Dedifferentiated amniotic fluid mesenchymal stem cell (primary cell): Measurements from ENCODE around the gene TP53BP1.

Experiments
- DNase-seq: peaks from one replicate; pipeline ENCODE4 v3.0.0-alpha.2; 2016; ENCODE audit errors: extremely low spot score

The TP53BP1 gene, protein sequence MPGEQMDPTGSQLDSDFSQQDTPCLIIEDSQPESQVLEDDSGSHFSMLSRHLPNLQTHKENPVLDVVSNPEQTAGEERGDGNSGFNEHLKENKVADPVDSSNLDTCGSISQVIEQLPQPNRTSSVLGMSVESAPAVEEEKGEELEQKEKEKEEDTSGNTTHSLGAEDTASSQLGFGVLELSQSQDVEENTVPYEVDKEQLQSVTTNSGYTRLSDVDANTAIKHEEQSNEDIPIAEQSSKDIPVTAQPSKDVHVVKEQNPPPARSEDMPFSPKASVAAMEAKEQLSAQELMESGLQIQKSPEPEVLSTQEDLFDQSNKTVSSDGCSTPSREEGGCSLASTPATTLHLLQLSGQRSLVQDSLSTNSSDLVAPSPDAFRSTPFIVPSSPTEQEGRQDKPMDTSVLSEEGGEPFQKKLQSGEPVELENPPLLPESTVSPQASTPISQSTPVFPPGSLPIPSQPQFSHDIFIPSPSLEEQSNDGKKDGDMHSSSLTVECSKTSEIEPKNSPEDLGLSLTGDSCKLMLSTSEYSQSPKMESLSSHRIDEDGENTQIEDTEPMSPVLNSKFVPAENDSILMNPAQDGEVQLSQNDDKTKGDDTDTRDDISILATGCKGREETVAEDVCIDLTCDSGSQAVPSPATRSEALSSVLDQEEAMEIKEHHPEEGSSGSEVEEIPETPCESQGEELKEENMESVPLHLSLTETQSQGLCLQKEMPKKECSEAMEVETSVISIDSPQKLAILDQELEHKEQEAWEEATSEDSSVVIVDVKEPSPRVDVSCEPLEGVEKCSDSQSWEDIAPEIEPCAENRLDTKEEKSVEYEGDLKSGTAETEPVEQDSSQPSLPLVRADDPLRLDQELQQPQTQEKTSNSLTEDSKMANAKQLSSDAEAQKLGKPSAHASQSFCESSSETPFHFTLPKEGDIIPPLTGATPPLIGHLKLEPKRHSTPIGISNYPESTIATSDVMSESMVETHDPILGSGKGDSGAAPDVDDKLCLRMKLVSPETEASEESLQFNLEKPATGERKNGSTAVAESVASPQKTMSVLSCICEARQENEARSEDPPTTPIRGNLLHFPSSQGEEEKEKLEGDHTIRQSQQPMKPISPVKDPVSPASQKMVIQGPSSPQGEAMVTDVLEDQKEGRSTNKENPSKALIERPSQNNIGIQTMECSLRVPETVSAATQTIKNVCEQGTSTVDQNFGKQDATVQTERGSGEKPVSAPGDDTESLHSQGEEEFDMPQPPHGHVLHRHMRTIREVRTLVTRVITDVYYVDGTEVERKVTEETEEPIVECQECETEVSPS (N-terminal part only)

DNA sequence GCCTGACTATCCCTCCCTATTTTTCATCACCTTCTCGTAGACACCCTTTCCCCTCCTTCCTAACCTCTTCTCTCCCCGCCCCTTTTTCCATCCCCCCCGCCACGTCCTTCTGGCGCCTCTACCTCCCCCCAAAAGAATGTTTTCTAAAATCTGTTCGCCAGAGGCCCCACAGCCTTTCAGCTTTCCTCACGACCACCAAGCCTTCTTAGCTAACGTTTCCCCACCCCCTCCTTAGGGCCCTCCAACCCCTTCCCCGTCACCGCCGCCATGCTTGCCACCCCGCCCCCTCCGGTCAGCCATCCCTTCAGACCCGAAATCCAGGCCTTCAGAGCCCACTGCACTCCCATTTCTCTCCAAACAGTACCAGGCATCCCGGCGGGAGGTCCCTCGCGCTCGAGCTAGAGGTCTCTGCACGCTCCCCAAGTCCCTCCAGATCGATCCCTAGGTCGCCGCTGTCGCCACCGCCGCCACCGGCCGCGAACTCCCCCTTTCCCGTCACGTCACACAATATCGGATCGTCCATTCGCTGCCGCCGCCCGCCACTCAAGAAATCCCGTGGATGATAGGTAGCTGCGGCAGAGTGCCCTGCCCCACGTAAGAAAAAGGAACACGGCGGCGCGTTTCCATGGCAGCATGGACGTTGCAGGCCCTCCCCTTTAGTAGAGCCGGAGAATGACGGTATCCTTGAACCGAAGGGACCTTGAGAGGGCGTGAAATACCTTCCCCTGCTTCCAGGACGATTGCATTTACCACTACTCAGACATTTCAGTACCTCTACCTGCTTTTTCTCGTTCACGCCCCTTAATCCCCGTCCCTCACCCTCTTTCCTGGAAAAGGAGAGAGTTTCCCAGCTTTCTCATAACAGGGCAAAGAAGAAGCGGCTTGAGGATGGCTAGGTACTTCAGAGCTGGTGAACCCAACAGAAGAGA lies at the start of gene TP53BP1:
TSS of gene TP53BP1 (minus strand) at position 484 of the 929 bp plus-strand sequence. CDS start at position 371, 113 bp downstream.
- DNase-seq: peak; percentile 94

DNA sequence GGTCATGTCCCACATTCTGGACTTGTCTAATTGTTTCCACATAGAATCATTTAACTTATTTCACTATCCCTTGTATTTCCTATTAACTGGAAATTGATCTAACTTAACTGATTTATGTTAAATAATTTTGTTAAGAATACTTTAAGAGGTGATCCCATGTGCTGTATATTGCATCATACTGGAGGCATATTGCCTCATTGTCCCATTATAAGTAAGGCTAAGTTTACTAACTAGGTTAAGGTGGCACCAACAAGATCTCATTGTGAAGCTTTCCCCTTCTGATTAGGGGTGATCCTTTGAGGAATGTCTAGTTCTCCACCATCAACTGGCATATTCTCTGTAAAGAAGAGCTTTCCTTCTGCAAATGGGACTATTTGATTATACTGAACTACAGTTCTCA lies 48.8 kb upstream of the TP53BP1 start:
- DNase-seq: no peak

DNA sequence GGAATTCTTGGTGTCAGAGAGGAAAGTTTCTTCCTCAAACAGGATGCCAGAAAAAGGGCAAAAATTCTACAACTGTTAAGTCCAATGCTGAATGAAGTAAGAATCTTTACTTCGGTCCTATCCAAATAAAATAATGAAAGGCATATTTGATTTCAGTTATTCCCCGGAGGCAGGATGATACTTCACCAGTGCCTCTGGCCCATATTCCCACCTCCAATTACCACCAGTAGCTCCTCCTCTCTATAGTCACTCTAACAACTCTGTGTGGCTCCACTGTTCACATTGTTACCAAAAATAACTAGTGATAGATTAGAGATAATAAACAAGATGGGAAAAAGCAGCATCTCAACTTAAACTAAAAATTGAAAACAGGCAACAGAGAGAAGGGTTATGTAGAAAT lies 45.1 kb upstream of the TP53BP1 start:
- no peak for DNase-seq

DNA sequence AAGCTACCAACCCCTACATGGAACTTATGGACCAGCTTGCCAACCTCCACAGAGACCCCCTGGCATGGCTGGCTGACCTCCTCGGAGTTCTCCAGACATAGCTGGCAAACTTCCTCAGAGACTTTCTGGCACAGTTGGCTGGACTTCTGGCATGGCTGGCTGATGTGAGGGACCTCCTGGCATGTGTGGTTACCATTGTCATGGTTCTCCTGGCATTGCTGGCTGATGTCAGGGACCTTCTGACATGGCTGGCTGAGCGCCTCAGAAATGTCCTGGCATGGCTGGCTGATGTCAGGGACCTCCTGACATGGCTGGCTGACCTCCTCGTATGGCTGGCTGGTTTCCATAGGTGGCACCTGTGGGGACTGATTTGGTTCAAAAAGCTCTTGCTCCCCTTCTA lies 41.9 kb upstream of the TP53BP1 start:
- no peak for DNase-seq

DNA sequence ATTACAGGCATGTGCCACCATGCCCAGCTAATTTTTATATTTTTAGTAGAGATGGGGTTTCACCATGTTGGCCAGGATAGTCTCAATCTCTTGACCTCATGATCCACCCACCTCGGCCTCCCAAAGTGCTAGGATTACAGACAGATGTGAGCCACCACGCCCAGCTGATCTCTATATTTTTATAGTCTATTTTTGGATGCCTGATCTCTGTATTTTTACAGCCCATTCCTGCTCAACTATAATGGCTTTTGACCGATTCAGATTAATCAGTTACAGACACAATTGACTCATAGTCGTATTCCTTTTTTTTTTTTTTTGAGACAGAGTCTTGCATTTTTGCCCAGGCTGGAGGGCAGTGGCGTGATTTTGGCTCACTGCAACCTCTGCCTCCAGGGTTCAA lies 39.9 kb upstream of the TP53BP1 start:
- peak; percentile 28 for DNase-seq

DNA sequence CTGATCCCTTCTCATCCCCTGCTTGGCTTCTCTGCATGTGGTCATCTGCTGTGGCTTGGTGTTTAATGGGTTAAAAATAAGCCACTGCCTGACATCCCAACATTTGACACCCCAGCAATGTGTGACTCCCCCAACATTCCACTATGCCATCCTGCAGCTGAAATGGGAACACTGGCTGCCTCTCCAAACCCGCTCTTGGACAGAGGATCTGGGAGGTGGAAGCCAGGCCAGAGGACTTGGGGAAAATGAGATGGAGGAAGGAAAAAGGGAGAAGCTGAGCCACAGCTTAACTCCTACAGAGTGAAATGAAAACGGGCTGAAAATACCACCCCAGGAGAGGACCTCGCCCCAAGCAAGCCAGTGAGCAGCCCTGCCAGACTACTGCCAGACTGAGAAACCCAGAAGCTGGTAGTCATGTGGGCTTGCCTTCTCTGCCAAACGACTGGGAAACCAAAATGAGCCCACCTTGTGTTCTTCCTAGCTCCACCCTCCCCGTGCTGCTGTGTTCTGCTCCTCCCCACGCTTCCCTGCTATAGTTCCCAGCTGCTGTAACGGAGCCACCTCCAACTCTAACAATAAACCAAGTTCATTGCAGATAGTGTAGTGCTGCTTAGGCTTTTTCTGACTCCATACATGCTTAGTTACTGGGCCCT lies 38.2 kb upstream of the TP53BP1 start:
- DNase-seq: no peak

DNA sequence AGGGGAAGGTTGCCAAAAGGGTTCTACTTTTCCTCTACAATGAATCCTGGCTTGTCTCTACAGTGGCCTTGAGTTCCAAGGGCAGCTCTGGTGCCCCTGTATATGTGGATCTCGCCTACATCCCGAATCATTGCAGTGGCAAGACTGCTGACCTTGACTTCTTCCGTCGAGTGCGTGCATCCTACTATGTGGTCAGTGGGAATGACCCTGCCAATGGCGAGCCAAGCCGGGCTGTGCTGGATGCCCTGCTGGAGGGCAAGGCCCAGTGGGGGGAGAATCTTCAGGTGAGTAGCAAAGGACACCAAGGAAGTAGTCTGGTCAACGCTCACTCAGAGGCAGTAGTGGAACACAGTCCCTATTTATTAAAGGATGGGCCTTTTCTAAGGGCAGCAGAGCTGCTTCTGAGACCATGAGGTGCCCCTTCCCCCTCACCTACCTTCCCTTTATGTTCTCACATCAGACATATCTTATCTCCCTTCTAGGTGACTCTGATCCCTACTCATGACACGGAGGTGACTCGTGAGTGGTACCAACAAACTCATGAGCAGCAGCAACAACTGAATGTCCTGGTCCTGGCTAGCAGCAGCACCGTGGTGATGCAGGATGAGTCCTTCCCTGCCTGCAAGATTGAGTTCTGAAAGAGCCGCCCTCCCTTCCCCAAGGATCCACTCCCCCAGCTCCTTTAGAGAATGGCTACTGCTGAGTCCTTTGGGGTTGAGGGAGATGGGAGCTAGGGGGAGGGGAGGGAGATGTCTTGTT lies 36.8 kb upstream of the TP53BP1 start:
- no peak for DNase-seq

DNA sequence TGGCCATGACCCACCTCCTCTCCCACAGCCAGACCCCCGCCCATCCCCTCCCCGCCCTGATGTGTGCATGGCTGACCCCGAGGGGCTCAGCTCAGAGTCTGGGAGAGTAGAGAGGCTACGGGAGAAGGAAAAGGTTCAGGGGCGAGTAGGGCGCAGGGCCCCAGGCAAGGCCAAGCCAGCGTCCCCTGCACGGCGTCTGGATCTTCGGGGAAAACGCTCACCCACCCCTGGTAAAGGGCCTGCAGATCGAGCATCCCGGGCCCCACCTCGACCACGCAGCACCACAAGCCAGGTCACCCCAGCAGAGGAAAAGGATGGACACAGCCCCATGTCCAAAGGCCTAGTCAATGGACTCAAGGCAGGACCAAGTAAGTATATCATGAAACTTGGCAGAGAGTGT lies 36.2 kb upstream of the TP53BP1 start:
- no peak for DNase-seq

DNA sequence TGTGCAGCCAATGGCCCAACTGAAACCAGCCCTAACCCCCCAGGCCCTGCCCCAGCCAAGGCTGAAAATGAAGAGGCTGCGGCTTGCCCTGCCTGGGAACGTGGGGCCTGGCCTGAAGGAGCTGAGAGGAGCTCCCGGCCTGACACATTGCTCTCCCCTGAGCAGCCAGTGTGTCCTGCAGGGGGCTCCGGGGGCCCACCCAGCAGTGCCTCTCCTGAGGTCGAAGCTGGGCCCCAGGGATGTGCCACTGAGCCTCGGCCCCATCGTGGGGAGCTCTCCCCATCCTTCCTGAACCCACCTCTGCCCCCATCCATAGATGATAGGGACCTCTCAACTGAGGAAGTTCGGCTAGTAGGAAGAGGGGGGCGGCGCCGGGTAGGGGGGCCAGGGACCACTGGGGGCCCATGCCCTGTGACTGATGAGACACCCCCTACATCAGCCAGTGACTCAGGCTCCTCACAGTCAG lies 35.6 kb upstream of the TP53BP1 start:
- DNase-seq: no peak

DNA sequence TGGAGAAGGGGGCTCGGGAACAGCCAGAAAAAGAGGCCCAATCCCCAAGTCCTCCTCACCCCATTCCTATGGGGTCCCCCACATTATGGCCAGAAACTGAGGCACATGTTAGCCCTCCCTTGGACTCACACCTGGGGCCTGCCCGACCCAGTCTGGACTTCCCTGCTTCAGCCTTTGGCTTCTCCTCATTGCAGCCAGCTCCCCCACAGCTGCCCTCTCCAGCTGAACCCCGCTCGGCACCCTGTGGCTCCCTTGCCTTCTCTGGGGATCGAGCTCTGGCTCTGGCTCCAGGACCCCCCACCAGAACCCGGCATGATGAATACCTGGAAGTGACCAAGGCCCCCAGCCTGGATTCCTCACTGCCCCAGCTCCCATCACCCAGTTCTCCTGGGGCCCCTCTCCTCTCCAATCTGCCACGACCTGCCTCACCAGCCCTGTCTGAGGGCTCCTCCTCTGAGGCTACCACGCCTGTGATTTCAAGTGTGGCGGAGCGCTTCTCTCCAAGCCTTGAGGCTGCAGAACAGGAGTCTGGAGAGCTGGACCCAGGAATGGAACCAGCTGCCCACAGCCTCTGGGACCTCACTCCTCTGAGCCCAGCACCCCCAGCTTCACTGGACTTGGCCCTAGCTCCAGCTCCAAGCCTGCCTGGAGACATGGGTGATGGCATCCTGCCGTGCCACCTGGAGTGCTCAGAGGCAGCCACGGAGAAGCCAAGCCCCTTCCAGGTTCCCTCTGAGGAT lies 35.0 kb upstream of the TP53BP1 start:
- DNase-seq: no peak

DNA sequence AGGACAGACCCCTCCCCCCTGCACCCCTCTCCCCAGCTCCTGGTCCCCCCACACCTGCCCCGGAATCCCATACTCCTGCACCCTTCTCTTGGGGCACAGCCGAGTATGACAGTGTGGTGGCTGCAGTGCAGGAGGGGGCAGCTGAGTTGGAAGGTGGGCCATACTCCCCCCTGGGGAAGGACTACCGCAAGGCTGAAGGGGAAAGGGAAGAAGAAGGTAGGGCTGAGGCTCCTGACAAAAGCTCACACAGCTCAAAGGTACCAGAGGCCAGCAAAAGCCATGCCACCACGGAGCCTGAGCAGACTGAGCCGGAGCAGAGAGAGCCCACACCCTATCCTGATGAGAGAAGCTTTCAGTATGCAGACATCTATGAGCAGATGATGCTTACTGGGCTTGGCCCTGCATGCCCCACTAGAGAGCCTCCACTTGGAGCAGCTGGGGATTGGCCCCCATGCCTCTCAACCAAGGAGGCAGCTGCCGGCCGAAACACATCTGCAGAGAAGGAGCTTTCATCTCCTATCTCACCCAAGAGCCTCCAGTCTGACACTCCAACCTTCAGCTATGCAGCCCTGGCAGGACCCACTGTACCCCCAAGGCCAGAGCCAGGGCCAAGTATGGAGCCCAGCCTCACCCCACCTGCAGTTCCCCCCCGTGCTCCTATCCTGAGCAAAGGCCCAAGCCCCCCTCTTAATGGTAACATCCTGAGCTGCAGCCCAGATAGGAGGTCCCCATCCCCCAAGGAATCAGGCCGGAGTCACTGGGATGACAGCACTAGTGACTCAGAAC lies 34.3 kb upstream of the TP53BP1 start:
- DNase-seq: no peak

DNA sequence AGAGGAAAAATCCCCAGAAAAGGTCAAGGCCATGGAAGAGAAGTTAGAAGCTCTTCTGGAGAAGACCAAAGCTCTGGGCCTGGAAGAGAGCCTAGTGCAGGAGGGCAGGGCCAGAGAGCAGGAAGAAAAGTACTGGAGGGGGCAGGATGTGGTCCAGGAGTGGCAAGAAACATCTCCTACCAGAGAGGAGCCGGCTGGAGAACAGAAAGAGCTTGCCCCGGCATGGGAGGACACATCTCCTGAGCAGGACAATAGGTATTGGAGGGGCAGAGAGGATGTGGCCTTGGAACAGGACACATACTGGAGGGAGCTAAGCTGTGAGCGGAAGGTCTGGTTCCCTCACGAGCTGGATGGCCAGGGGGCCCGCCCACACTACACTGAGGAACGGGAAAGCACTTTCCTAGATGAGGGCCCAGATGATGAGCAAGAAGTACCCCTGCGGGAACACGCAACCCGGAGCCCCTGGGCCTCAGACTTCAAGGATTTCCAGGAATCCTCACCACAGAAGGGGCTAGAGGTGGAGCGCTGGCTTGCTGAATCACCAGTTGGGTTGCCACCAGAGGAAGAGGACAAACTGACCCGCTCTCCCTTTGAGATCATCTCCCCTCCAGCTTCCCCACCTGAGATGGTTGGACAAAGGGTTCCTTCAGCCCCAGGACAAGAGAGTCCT lies 33.4 kb upstream of the TP53BP1 start:
- DNase-seq: no peak

DNA sequence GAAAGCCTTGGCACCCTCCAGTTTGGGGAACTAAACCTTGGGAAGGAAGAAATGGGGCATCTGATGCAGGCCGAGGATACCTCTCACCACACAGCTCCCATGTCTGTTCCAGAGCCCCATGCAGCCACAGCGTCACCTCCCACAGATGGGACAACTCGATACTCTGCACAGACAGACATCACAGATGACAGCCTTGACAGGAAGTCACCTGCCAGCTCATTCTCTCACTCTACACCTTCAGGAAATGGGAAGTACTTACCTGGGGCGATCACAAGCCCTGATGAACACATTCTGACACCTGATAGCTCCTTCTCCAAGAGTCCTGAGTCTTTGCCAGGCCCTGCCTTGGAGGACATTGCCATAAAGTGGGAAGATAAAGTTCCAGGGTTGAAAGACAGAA lies 32.2 kb upstream of the TP53BP1 start:
- DNase-seq: no peak

DNA sequence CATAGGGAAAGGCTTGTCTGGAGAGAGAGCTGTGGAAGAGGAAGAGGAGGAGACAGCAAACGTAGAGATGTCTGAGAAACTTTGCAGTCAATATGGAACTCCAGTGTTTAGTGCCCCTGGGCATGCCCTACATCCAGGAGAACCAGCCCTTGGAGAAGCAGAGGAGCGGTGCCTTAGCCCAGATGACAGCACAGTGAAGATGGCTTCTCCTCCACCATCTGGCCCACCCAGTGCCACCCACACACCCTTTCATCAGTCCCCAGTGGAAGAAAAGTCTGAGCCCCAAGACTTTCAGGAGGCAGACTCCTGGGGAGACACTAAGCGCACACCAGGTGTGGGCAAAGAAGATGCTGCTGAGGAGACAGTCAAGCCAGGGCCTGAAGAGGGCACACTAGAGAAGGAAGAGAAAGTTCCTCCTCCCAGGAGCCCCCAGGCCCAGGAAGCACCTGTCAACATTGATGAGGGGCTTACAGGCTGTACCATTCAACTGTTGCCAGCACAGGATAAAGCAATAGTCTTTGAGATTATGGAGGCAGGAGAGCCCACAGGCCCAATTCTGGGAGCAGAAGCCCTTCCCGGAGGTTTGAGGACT lies 31.4 kb upstream of the TP53BP1 start:
- no peak for DNase-seq

DNA sequence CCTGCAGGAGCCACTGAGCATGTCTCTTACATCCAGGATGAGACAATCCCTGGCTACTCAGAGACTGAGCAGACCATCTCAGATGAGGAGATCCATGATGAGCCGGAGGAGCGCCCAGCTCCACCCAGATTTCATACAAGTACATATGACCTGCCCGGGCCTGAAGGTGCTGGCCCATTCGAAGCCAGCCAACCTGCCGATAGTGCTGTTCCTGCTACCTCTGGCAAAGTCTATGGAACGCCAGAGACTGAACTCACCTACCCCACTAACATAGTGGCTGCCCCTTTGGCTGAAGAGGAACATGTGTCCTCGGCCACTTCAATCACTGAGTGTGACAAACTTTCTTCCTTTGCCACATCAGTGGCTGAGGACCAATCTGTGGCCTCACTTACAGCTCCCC lies 30.7 kb upstream of the TP53BP1 start:
- no peak for DNase-seq

DNA sequence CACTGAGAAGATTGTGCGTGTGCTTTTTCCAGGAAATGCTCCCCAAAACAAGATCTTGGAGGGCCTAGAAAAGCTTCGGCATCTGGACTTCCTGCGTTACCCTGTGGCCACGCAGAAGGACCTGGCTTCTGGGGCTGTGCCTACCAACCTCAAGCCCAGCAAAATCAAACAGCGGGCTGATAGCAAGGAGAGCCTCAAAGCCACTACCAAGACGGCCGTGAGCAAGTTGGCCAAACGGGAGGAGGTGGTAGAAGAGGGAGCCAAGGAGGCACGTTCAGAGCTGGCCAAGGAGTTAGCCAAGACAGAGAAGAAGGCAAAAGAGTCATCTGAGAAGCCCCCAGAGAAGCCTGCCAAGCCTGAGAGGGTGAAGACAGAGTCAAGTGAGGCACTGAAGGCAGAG lies 29.3 kb upstream of the TP53BP1 start:
- no peak for DNase-seq

DNA sequence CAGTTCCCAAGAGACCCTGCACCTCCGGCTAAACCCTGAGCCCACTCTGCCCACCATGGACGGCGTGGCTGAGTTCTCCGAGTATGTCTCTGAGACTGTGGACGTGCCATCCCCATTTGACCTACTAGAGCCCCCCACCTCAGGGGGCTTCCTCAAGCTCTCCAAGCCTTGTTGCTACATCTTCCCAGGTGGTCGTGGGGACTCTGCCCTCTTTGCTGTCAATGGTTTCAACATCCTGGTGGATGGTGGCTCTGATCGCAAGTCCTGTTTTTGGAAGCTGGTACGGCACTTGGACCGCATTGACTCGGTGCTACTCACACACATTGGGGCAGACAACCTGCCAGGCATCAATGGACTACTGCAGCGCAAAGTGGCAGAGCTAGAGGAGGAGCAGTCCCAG lies 28.5 kb upstream of the TP53BP1 start:
- DNase-seq: no peak
